Stimulated activated memory B cell treated with anti-CD40 and anti-IgM and Interleukin-4, amounts not matched to agents 10 μg/mL and 1 μg/mL and 100 μg/mL, for 72 hours (primary cell): ENCODE measurements around the gene KPRP.

Experiments
- ATAC-seq: fragments of 150-1000 bp; cut with Tn5 transposase; 2 replicates; pipeline ENCODE4 v1.10.0; 2021
- H3K27ac Mint-ChIP-seq: one replicate; pipeline ENCODE4 v1.8.0; 2022; ENCODE audit warnings: mild to moderate bottlenecking, mixed read lengths
- H3K27me3 Mint-ChIP-seq: one replicate; pipeline ENCODE4 v1.8.0; 2022; ENCODE audit warnings: mixed read lengths
- H3K36me3 Mint-ChIP-seq: one replicate; pipeline ENCODE4 v1.8.0; 2022; ENCODE audit warnings: mixed read lengths
- H3K4me1 Mint-ChIP-seq: one replicate; pipeline ENCODE4 v1.8.0; 2022; ENCODE audit warnings: mixed read lengths
- H3K4me3 Mint-ChIP-seq: one replicate; pipeline ENCODE4 v1.8.0; 2022; ENCODE audit warnings: mild to moderate bottlenecking, moderate library complexity, mixed read lengths
- H3K9me3 Mint-ChIP-seq: one replicate; pipeline ENCODE4 v1.8.0; 2022; ENCODE audit warnings: mixed read lengths

The KPRP gene, protein sequence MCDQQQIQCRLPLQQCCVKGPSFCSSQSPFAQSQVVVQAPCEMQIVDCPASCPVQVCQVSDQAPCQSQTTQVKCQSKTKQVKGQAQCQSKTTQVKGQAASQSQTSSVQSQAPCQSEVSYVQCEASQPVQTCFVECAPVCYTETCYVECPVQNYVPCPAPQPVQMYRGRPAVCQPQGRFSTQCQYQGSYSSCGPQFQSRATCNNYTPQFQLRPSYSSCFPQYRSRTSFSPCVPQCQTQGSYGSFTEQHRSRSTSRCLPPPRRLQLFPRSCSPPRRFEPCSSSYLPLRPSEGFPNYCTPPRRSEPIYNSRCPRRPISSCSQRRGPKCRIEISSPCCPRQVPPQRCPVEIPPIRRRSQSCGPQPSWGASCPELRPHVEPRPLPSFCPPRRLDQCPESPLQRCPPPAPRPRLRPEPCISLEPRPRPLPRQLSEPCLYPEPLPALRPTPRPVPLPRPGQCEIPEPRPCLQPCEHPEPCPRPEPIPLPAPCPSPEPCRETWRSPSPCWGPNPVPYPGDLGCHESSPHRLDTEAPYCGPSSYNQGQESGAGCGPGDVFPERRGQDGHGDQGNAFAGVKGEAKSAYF

DNA sequence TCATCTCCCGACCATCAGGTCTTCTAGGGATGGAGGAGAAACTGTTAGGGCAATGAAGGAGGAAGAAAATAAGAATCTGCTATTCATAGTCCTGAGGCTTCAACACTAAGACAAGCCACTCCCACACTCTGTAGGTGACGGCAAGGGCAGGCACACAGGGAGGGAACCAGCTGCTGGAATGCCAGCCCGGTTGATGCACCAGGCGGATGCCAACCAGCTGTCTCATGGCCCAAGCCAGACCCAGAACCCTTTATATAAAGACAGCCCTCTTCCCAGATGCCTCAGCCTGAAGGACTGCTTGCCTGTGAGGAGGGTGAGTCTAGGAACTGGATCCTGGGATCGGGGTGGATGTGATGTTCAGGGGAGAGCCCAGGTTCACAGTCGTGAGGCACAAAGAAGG, at the start of gene KPRP:
Gene KPRP (plus strand): TSS at position 279 of the 400 bp plus-strand sequence. CDS start 1,564 bp downstream, outside the sequence.
- Mint-ChIP-seq H3K9me3 (peaks cover 3% of the 10 kb centered on the region), H3K4me1 (no peaks in the 10 kb centered on the region), H3K27ac (no peak within 1 kb of the TSS), H3K4me3 (no peak within 1 kb of the TSS), H3K27me3 (peaks cover 57% of the 10 kb centered on the region), H3K36me3 (no peaks in the 10 kb centered on the region)
- ATAC-seq: no peak

DNA sequence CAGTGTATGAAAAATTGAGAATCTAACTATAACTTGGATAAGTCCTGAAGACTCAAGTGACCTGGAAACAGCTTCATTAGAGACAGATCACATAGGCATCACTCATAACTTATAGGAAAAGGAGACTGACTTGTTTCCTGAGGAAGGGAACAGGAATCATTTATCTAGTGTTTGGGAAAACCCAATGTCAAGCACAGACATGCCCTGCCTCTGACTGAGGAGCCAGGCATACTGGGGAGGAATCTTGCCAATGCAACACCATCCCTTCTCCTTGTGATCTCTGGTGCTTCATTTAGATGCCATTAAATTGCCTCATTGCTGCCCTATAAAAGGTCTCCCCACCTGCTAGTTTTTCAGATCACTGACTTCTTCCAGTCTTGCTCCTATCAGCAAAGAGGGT, 39.6 kb upstream of the KPRP start:
- Mint-ChIP-seq H3K4me3 (no peak overlapping the region), H3K27ac (no peak overlapping the region), H3K36me3 (no peaks in the 10 kb centered on the region), H3K27me3 (no peaks in the 10 kb centered on the region), H3K4me1 (no peaks in the 10 kb centered on the region), H3K9me3 (peaks cover 5% of the 10 kb centered on the region)
- no peak for ATAC-seq

DNA sequence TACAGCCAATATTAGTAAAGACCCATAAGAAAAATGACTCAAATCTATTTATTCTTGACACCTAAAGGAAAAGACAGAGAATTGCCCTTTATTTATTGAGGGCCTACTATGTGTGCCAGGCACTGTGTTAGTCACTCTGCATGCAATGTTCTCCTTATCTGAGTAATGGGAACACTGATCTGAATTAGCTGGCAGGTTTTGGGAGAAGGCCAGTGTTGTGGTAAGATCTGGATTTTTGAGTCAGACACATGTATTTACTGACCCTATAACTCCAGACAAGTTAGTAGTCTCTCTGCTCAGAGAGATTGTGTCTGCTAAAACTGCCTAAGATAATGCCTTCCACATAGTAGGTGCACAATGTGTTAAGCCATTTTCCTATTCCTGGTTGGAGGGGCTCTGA, 32.6 kb upstream of the KPRP start:
- Mint-ChIP-seq H3K4me3 (no peak overlapping the region), H3K4me1 (no peaks in the 10 kb centered on the region), H3K36me3 (no peaks in the 10 kb centered on the region), H3K27me3 (peaks cover 10% of the 10 kb centered on the region), H3K27ac (no peak overlapping the region), H3K9me3 (no peaks in the 10 kb centered on the region)
- ATAC-seq: no peak

DNA sequence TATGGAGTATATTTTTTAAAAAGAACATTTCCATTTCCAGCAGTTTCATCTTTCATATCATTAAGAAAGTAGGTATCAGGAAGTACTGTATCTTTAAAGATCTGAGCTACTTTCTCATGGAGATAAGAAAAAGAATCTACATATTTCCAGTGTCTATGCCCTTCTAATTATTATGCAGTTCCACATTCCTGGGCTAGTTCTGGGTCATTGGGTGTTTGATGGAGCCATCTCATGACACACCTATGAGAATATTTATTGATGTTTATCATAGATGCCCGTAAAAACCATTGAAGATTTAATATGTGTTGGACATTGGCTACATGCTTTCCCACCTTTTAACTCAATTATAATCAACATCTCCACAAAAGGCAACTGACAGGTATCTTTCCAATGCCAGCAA, 28.8 kb upstream of the KPRP start:
- ATAC-seq: no peak
- Mint-ChIP-seq H3K4me1 (no peaks in the 10 kb centered on the region), H3K4me3 (no peak overlapping the region), H3K36me3 (no peaks in the 10 kb centered on the region), H3K27me3 (peaks cover 10% of the 10 kb centered on the region), H3K9me3 (no peaks in the 10 kb centered on the region), H3K27ac (no peak overlapping the region)

DNA sequence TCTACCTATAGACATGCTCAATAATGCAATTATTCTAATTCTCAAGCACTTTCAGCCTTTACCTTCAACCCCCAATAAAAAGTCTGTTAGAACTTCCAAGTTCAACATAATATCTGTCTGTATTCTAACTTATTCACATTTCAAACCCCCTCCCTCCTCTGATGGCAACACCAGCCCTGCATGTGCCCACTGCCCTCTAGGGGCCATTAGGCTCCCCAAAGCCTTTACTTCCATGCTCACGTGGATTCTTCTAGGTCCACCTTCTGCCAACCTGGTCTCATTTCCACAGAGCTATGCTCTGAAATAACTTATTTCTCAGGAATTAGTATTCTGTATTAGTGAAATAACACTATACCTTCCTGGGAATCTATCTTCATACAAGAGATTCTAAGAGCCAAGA, 22.2 kb upstream of the KPRP start:
- Mint-ChIP-seq H3K27ac (no peak overlapping the region), H3K9me3 (no peaks in the 10 kb centered on the region), H3K27me3 (peaks cover 22% of the 10 kb centered on the region), H3K36me3 (no peaks in the 10 kb centered on the region), H3K4me1 (no peaks in the 10 kb centered on the region), H3K4me3 (no peak overlapping the region)
- no peak for ATAC-seq

DNA sequence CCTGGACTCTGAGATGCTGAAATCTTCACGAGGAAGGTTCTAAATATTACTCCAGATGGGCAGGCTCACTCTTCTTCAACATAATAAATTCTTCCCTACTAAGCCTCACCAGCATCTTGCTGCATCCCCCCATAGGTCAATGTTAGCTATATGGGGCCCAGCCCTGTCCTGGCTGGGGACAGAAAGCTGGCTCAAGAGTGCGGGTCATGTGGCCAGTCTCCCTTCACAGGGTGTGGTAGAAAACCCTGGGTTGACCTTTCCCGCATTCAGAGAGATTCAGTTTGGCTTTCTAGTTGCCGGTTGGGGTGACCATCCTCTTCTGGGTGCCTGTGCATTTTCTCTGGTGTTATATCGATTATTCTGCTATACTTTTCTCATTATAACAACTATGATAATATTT, 19.8 kb upstream of the KPRP start:
- no peaks in the 10 kb centered on the region for H3K9me3 Mint-ChIP-seq
- H3K4me1 Mint-ChIP-seq: no peaks in the 10 kb centered on the region
- ATAC-seq: no peak
- H3K36me3 Mint-ChIP-seq: no peaks in the 10 kb centered on the region
- H3K27me3 Mint-ChIP-seq: peaks cover 33% of the 10 kb centered on the region
- no peak overlapping the region for H3K4me3 Mint-ChIP-seq
- H3K27ac Mint-ChIP-seq: no peak overlapping the region

DNA sequence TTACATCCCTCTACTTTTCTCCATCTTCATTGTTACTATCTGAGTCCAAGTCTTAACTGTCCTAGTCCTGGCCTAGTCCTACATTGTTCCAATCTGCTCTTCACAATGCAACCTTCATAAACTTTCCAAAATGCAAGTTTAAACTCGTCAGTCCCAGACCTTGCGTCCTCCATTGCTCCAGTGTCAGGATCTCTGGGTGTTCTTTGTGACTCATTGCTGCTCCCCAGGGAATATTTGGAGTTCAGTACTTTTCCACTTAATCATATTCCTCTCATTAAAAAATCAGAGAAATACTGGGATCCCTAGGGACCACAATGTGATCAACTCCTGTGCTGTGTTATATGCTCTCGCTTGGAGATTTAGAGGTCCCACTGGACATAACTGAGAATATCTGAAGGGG, 18.0 kb upstream of the KPRP start:
- Mint-ChIP-seq H3K36me3 (no peaks in the 10 kb centered on the region), H3K27ac (no peak overlapping the region), H3K27me3 (peaks cover 35% of the 10 kb centered on the region), H3K4me3 (no peak overlapping the region), H3K4me1 (no peaks in the 10 kb centered on the region), H3K9me3 (no peaks in the 10 kb centered on the region)
- no peak for ATAC-seq

DNA sequence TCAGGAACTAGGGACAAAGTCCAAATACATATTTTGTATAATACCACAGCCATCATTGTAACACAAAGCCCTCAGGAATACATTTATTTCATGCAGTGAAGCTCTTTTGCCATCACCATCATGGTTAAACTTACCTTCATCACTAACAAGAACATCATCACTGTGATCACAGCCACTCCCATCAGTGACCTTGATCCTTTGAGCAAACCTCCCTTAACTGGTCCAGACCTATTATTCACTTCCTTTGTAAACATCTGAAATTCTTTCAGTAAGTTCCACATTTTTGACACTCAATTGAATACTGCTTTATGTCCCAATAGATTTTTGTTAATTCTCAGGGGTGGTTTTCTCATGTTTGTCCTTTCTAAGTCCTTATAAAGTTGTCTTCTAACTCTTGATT, 16.2 kb upstream of the KPRP start:
- Mint-ChIP-seq H3K9me3 (no peaks in the 10 kb centered on the region), H3K36me3 (no peaks in the 10 kb centered on the region), H3K4me3 (no peak overlapping the region), H3K27me3 (peaks cover 24% of the 10 kb centered on the region), H3K27ac (no peak overlapping the region), H3K4me1 (no peaks in the 10 kb centered on the region)
- no peak for ATAC-seq

DNA sequence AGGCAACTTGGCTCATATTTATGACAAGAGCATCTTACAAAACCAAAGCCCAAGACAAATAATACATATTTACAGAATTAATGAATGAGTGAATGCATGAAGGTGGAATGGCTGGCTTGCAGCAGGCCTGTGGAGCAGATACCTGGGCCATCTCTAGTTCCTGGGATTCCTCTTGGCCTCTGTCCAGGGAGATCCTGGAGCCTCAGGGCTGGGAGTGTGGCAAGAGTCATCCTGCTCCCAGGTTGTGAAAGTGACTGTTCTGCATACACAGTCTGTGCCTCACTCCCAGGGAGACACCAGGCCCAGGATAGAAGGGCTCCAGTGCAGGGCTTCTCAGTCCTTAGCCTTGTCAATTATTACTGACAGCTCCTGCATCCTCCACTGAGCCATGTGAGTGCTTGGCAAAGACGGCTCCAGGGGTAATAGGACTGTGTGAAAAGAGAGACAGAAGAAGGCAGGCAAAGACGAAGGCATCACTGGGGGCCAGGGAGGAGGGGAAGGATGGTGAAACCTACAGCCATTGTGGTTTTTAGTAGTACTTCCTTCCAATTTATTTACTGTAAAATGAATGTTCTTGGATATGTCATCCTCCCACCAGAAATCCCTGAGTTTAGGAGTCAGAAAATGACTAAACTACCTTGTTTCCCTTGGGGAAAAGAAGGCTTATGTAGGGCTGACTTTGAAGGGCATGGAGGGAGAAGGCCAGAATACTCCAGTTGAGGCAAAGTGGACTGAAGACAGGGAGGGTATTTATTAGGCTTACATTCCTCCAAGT, 14.3 kb upstream of the KPRP start:
- no peaks in the 10 kb centered on the region for H3K9me3 Mint-ChIP-seq
- no peaks in the 10 kb centered on the region for H3K36me3 Mint-ChIP-seq
- H3K4me1 Mint-ChIP-seq: no peaks in the 10 kb centered on the region
- no peak overlapping the region for H3K27ac Mint-ChIP-seq
- ATAC-seq: no peak
- H3K4me3 Mint-ChIP-seq: no peak overlapping the region
- H3K27me3 Mint-ChIP-seq: peaks cover 13% of the 10 kb centered on the region

DNA sequence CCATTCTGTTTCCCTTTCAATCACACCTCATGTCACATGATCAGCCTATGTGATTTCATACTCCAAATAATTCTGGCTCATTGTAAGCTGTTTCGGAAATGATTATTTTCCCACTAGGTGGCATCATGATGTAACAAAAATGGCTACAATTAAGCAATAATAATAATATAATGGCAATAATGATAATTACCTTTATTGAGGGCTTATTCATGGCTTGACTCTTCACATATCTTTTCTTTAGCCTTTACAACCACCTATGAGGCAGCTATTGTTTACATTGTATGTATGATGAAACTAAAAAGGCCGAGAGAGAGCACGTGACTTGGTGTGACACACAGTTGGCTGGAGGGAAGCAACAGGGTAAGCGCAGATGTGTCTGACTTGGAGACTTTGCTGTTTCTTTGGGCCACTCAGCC, 12.5 kb upstream of the KPRP start:
- Mint-ChIP-seq H3K4me1 (no peaks in the 10 kb centered on the region), H3K27ac (no peak overlapping the region), H3K9me3 (no peaks in the 10 kb centered on the region), H3K27me3 (peaks cover 15% of the 10 kb centered on the region), H3K36me3 (no peaks in the 10 kb centered on the region), H3K4me3 (no peak overlapping the region)
- ATAC-seq: no peak

DNA sequence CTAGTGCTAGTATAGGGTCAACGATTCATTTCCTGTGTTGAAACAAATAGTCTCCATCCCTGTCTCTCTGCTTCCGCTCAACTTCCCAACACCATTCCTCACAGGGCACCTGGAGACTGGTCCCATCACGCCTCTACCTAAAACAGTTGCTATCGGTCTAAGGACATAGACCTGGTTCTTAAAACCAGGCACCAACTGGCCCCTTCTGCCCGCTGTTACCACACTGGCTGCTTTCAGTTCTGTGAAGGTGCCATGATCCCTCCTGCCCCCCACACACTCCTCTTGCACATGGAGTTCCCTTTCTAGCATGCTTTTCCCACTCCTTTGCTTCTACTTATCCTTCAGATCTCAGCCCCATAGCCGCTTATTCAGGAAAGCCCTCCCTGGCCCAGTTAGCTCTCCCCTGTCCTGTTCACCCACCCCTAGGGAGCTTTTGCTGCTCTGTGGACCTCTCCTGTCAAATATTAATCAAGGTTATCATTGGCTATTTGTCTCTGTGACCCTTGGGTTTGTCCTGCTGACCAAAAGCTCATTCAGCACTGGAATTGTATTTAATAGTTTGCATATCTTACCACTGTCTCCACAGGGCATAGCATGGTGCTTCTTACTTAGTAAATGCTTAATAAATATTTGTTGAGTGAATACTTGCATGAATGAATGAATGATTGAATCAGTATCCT, 11.9 kb upstream of the KPRP start:
- no peak for ATAC-seq
- Mint-ChIP-seq H3K27ac (no peak overlapping the region), H3K36me3 (no peaks in the 10 kb centered on the region), H3K4me3 (no peak overlapping the region), H3K4me1 (no peaks in the 10 kb centered on the region), H3K27me3 (peaks cover 22% of the 10 kb centered on the region), H3K9me3 (no peaks in the 10 kb centered on the region)

DNA sequence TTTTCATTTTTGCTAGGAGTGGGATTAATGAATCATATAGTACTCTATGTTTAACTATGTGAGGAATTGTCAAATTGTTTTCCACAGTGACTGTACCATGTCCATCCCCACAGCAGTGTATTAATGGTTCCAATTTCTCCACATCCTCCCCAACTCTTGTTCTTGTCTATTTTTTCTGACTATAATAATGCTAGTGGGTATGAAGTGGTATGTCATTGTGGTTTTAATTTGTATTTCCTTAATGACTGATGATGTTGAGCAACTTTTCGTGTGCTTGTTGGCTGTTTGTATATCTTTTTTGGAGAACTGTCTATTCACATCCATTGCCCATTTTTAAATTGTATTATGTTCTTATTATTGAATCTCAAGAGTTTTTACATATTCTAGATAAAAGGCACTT, 10.0 kb upstream of the KPRP start:
- no peak for ATAC-seq

DNA sequence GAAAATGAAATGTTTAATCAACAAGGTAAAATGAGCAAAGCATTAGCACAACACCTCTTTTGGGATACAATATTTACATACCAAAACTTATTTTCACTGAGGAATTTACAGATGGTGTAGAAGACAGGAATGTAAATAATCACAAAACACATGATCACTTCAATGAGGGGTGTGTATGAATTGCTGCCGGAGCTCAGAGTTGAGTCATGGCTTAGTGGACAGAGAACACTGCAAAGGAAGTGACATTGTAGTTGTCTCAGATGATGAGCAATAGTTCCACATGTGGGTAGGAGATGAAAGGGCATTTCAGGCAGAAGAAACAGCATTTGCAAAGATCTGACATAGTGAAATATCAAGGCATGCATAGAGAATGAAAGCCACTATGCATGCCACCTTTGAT, 5.6 kb upstream of the KPRP start:
- Mint-ChIP-seq H3K27me3 (peaks cover 35% of the 10 kb centered on the region), H3K9me3 (peaks cover 3% of the 10 kb centered on the region), H3K27ac (no peak overlapping the region), H3K4me3 (no peak overlapping the region), H3K4me1 (no peaks in the 10 kb centered on the region), H3K36me3 (no peaks in the 10 kb centered on the region)
- no peak for ATAC-seq

More for the DNA sequence above, 10.0 kb upstream of the KPRP start:
- Mint-ChIP-seq H3K4me1 (no peaks in the 10 kb centered on the region), H3K4me3 (no peak overlapping the region), H3K27ac (no peak overlapping the region), H3K36me3 (no peaks in the 10 kb centered on the region), H3K9me3 (no peaks in the 10 kb centered on the region), H3K27me3 (peaks cover 21% of the 10 kb centered on the region)

DNA sequence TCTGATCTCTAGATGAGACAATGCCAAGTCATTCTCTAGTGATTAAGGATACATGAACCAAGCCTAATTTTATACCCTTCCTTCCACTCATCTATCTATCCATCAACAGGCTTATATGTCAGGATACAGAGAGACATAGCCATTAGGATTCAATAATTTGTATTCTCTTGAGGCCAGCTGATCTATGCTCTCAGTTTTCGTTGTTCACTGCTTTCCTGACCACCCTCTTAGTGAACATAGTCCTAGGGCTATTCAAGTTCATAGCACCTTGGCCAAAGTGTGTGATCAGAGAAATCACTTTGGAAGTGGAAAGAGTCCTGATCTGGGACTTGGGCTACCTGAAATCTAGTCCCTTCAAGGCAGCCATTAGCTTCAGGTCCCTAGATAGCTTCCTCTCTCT, 4.2 kb upstream of the KPRP start:
- Mint-ChIP-seq H3K27ac (no peak overlapping the region), H3K27me3 (peaks cover 46% of the 10 kb centered on the region), H3K36me3 (no peaks in the 10 kb centered on the region), H3K9me3 (peaks cover 3% of the 10 kb centered on the region), H3K4me1 (no peaks in the 10 kb centered on the region), H3K4me3 (no peak overlapping the region)
- no peak for ATAC-seq

DNA sequence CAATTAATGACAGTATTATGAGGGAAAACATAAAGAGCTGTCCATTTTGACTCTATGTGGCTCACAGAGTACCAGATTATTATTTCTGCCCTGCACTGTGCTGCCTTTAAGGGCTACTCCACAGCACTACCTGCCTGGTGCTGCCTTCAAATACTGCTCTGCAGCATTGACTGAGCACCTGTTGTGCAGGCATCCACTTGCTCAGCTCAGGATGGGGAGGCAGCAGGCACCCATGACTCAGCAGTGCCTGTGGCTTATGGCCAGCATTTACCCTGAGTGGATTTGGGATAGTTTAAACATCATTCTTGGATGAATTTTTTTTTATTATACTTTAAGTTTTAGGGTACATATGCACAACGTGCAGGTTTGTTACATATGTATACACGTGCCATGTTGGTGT, 953 bp upstream of the KPRP start:
- no peak for ATAC-seq
- peaks cover 52% of the 10 kb centered on the region for H3K27me3 Mint-ChIP-seq
- peaks cover 3% of the 10 kb centered on the region for H3K9me3 Mint-ChIP-seq
- no peaks in the 10 kb centered on the region for H3K36me3 Mint-ChIP-seq
- no peak overlapping the region for H3K27ac Mint-ChIP-seq
- H3K4me3 Mint-ChIP-seq: no peak overlapping the region
- H3K4me1 Mint-ChIP-seq: no peaks in the 10 kb centered on the region
